MM.1S (cell line): ENCODE data around the gene TMPRSS13.

Experiments
- CTCF ChIP-seq: fragments of 300-600 bp; sonication (generic); IDR thresholded peaks from 2 replicates; pipeline ENCODE4 v1.5.1; 2016; ENCODE audit warnings: antibody characterized with exemption, low read length, mixed read lengths
- EZH2 ChIP-seq: fragments of 300-600 bp; sonication (generic); optimal IDR thresholded peaks from 2 replicates; pipeline ENCODE3; 2017; ENCODE audit warnings: low read depth, mild to moderate bottlenecking, antibody characterized with exemption, low read length, mixed read lengths

GRCh38 chr11:117917591-117918151 lies 11.5 kb downstream of the TMPRSS13 start:
- TF ChIP-seq CTCF: no peak
- no peak for TF ChIP-seq EZH2
